ENCODE measurements around the gene CFAP206.

DNA sequence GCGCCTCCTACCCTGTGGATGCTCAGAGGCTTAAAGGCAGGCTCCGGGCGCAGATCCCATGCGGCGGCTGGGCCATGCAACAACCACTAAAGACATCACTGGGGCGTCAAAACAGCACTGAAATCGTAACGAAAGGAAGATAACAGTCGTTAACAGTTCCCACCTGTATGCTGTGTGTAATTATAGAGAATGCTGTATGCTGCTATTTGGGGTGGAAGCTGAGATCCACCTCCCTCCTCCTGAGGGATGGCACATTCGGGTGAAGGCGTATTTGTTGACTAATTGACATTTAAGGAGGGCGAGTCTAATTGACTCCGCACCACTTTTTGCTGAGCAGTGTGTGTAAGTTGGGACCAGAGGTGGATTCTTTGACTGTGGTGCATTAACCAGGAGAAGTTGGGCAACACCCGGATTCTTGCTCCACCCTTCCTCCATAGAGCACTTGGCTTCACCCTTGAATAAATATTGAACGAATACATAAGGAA is 65.7 kb downstream of the CFAP206 start:
- TF ChIP-seq EZH2 (IDR thresholded peaks at IDR 0.05; ENCODE audit: insufficient read depth, poor library complexity, severe bottlenecking), result no peak
- no peak for TF ChIP-seq EZH2phosphoT487 (IDR thresholded peaks at IDR 0.05; ENCODE audit: insufficient read depth, low read depth)

Data from GM23248 (cell line).